Liver (tissue), 9 donors: ENCODE data around the gene ILDR2. TPM values are rescaled to one million over a fixed set of nuclear protein-coding genes. Genes with fewer than 3 reads are reported as not detected.
A peak's percentile ranks its signal among the peaks of the same experiment; 100 is the strongest.
"Not testable (repeated sequence)": the region's sequence is repeated elsewhere in the genome, so short reads cannot be mapped to it uniquely, and the experiment has no call there.

ENCODE experiments used
- DNase-seq: peaks from one replicate; pipeline ENCODE4 v3.0.0-alpha.2; 2017; ENCODE audit warnings: low spot score
- H3K27ac ChIP-seq, 2 donors: one replicate each; pipeline ENCODE4 v1.7.0; 2013; ENCODE audit warnings: inconsistent platforms in 2 of 2, low read length in 2 of 2, control low read depth in 1 of 2, low read depth in 1 of 2, mild to moderate bottlenecking in 1 of 2
- H3K27me3 ChIP-seq, 4 donors: one replicate each; pipeline versions ENCODE4 v1.6.1 to v1.7.0; 2013; ENCODE audit warnings: low read length in 3 of 4, inconsistent platforms in 1 of 4, mild to moderate bottlenecking in 1 of 4, moderate library complexity in 1 of 4; ENCODE audit not compliant: control insufficient read depth in 4 of 4, insufficient read depth in 4 of 4
- H3K36me3 ChIP-seq, 4 donors: one replicate each; pipeline versions ENCODE4 v1.6.1 to v1.7.0; 2013; ENCODE audit warnings: low read length in 3 of 4, mild to moderate bottlenecking in 3 of 4, low read depth in 1 of 4, moderate library complexity in 1 of 4; ENCODE audit not compliant: control insufficient read depth in 4 of 4, insufficient read depth in 3 of 4
- H3K4me1 ChIP-seq, 4 donors: one replicate each; pipeline versions ENCODE4 v1.6.1 to v1.7.0; 2013; ENCODE audit warnings: low read length in 3 of 4, mild to moderate bottlenecking in 3 of 4, moderate library complexity in 1 of 4; ENCODE audit not compliant: control insufficient read depth in 4 of 4, insufficient read depth in 4 of 4
- H3K4me3 ChIP-seq, 3 donors: one replicate each; pipeline versions ENCODE4 v1.6.1 to v1.7.0; 2013; ENCODE audit warnings: low read length in 3 of 3, control low read depth in 1 of 3, low read depth in 1 of 3, mild to moderate bottlenecking in 1 of 3
- H3K9ac ChIP-seq, 2 donors: one replicate each; pipeline ENCODE4 v1.7.0; 2013; ENCODE audit warnings: low read length in 2 of 2, mild to moderate bottlenecking in 2 of 2, moderate library complexity in 2 of 2, control low read depth in 1 of 2, low read depth in 1 of 2
- H3K9me3 ChIP-seq, 4 donors: one replicate each; pipeline versions ENCODE4 v1.6.1 to v1.7.0; 2013; ENCODE audit warnings: low read length in 3 of 4; ENCODE audit not compliant: control insufficient read depth in 4 of 4
- EGR1 ChIP-seq, 2 donors: IDR thresholded peaks; 2 replicates each; pipeline ENCODE4 v1.6.1; 2016 to 2018; ENCODE audit warnings: antibody characterized with exemption in 2 of 2, low read depth in 2 of 2
- FOXA2 ChIP-seq: IDR thresholded peaks from 2 replicates; pipeline ENCODE4 v1.6.1; 2016; ENCODE audit warnings: antibody characterized with exemption
- HNF4A ChIP-seq, 2 donors: conservative IDR thresholded peaks; 2 replicates each; pipeline ENCODE4 v1.6.1; 2016; ENCODE audit warnings: antibody characterized with exemption in 2 of 2, mild to moderate bottlenecking in 2 of 2
- HNF4G ChIP-seq: IDR thresholded peaks from 2 replicates; pipeline ENCODE4 v1.6.1; 2016; ENCODE audit warnings: antibody characterized with exemption
- JUND ChIP-seq, 2 donors: IDR thresholded peaks; 2 replicates each; pipeline ENCODE4 v1.6.1; 2016; ENCODE audit warnings: antibody characterized with exemption in 2 of 2
- NR2F2 ChIP-seq: IDR thresholded peaks from 2 replicates; pipeline ENCODE4 v1.6.1; 2016; ENCODE audit warnings: antibody characterized with exemption
- RXRA ChIP-seq, 2 donors: IDR thresholded peaks; 2 replicates each; pipeline ENCODE4 v1.6.1; 2017 to 2018; ENCODE audit warnings: antibody characterized with exemption in 2 of 2, mild to moderate bottlenecking in 1 of 2
- SP1 ChIP-seq: IDR thresholded peaks from 2 replicates; pipeline ENCODE4 v1.6.1; 2018; ENCODE audit warnings: antibody characterized with exemption, mild to moderate bottlenecking
- TAF1 ChIP-seq: conservative IDR thresholded peaks from 2 replicates; pipeline ENCODE4 v1.6.1; 2016; ENCODE audit warnings: antibody characterized with exemption, mild to moderate bottlenecking
- YY1 ChIP-seq: IDR thresholded peaks from 2 replicates; pipeline ENCODE4 v1.6.1; 2016; ENCODE audit warnings: antibody characterized with exemption, mild to moderate bottlenecking
- ZBTB33 ChIP-seq: IDR thresholded peaks from 2 replicates; pipeline ENCODE4 v1.6.1; 2016; ENCODE audit warnings: antibody characterized with exemption
- WGBS: extraction: QIAGEN DNeasy Blood & Tissue Kit; methylation state at CpG from one replicate; pipeline ENCODE4 v1.1.7; 2013; 5-methylcytosine and 5-hydroxymethylcytosine counted together
- polyA plus RNA-seq, 2 donors: library from polyadenylated mRNA; stranded (reverse) in 1 of 2; unstranded in 1 of 2; fragments of 200-250 nt in 1 of 2; fragments of >200 nt in 1 of 2; fragmentation: Nextera tagmentation in 1 of 2; extraction: Ambion mirVana in 1 of 2; gene quantifications; one replicate each; pipeline versions ENCODE4 v1.2.1 to v1.2.3, GENCODE V29; 2013 to 2015
- total RNA-seq, 2 donors: library from RNA; depleted of rRNA; stranded (reverse); fragments of >200 nt; gene quantifications; one replicate each; pipeline ENCODE4 v1.2.3, GENCODE V29; 2014
- TF ChIP-seq, protein P1 (sequence below): IDR thresholded peaks from 2 replicates; pipeline ENCODE4 v1.6.1; 2016; ENCODE audit warnings: antibody characterized with exemption, mild to moderate bottlenecking
- TF ChIP-seq, protein P2 (sequence below): fragments of 150-350 bp; IDR thresholded peaks from 2 replicates; pipeline ENCODE4 v1.5.1; 2017; ENCODE audit warnings: improper control_type of control experiment, low read depth, low read length; ENCODE audit not compliant: missing input control
- TF ChIP-seq, protein P3 (sequence below): IDR thresholded peaks from 2 replicates; pipeline ENCODE4 v1.6.1; 2016; ENCODE audit warnings: antibody characterized with exemption
- donor health status: healthy.
- donor health status: healthy.
- donor health status: healthy.
- donor health status: healthy.
- donor health status: healthy.

The ILDR2 gene
- total and polyA plus RNA-seq, 4 donors, result 0.09 to 7.4 (median 0.44) TPM

DNA sequence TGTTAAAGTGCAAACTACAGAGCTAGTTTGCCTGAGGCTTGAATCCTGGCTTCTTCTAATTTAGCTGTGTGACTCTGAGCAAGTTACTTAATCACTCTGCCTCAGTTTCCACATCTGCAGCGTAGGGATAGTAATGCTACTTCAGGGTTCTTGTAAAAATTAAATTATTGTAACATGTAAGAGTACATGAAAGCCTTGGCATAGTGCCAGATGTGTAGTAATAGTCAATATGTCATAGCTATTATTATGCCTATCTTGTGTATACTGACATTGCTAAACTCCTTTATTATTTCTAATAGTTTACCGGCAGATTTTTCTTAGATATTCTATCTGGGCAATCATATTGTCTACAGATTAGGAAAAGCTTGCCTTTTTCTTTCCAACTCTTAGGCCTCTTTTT lies 92.4 kb downstream of the ILDR2 start:
- no peaks in the 10 kb centered on the region for H3K9me3 ChIP-seq
- no peak overlapping the region for H3K27ac ChIP-seq
- no peaks in the 10 kb centered on the region for H3K36me3 ChIP-seq
- peaks cover 0 to 3% (median 0%) of the 10 kb centered on the region in 4 donors for H3K27me3 ChIP-seq
- no peak overlapping the region for H3K4me3 ChIP-seq
- no peak overlapping the region for H3K9ac ChIP-seq
- 85% methylated on average over 2 of the region's 2 CpGs for WGBS
- DNase-seq, result no peak
- H3K4me1 ChIP-seq, result peaks cover 0 to 5% (median 0%) of the 10 kb centered on the region in 4 donors
- no peak for TF ChIP-seq RXRA (IDR thresholded peaks at IDR 0.05)
- TF ChIP-seq HNF4G, result no peak
- no peak for TF ChIP-seq TAF1
- no peak for TF ChIP-seq FOXA2
- no peak for TF ChIP-seq NR2F2
- TF ChIP-seq ZBTB33, result no peak
- TF ChIP-seq, protein P1, sequence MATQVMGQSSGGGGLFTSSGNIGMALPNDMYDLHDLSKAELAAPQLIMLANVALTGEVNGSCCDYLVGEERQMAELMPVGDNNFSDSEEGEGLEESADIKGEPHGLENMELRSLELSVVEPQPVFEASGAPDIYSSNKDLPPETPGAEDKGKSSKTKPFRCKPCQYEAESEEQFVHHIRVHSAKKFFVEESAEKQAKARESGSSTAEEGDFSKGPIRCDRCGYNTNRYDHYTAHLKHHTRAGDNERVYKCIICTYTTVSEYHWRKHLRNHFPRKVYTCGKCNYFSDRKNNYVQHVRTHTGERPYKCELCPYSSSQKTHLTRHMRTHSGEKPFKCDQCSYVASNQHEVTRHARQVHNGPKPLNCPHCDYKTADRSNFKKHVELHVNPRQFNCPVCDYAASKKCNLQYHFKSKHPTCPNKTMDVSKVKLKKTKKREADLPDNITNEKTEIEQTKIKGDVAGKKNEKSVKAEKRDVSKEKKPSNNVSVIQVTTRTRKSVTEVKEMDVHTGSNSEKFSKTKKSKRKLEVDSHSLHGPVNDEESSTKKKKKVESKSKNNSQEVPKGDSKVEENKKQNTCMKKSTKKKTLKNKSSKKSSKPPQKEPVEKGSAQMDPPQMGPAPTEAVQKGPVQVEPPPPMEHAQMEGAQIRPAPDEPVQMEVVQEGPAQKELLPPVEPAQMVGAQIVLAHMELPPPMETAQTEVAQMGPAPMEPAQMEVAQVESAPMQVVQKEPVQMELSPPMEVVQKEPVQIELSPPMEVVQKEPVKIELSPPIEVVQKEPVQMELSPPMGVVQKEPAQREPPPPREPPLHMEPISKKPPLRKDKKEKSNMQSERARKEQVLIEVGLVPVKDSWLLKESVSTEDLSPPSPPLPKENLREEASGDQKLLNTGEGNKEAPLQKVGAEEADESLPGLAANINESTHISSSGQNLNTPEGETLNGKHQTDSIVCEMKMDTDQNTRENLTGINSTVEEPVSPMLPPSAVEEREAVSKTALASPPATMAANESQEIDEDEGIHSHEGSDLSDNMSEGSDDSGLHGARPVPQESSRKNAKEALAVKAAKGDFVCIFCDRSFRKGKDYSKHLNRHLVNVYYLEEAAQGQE, result no peak
- no peak for TF ChIP-seq HNF4A (conservative IDR thresholded peaks at IDR 0.05)

DNA sequence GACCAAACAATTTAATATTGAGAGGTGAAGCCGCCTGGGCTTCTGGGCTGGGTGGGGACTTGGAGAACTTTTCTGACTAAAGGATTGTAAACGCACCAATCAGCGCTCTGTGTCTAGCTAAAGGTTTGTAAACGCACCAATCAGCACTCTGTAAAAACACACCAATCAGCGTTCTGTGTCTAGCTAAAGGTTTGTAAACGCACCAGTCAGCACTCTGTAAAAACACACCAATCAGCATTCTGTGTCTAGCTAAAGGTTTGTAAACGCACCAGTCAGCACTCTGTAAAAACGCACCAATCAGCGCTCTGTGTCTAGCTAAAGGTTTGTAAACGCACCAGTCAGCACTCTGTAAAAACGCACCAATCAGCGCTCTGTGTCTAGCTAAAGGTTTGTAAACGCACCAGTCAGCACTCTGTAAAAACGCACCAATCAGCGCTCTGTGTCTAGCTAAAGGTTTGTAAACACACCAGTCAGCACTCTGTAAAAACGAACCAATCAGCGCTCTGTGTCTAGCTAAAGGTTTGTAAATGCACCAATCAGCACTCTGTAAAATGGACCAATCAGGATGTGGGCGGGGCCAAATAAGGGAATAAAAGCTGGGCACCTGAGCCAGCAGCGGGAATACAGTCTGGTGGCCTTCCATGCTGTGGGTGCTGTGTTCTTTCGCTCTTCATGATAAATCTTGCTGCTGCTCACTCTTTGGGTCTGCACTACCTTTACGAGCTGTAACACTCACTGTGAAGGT lies 97.0 kb downstream of the ILDR2 start:
- not testable (repeated sequence) for H3K27me3 ChIP-seq, H3K9ac ChIP-seq, DNase-seq, H3K36me3 ChIP-seq, H3K4me3 ChIP-seq, H3K27ac ChIP-seq, H3K9me3 ChIP-seq
- 96% methylated on average over 18 of the region's 21 CpGs for WGBS
- H3K4me1 ChIP-seq, result peaks cover 0 to 33% (median 19%) of the 10 kb centered on the region in 4 donors

- no peak for DNase-seq
- Histone ChIP-seq H3K4me1 (peaks cover 2 to 50% (median 29%) of the 10 kb centered on the region in 4 donors), H3K27ac (peak overlapping the region; percentile 9 to 98), H3K27me3 (no peaks in the 10 kb centered on the region), H3K9ac (peak overlapping the region in 1 of 2 donors; percentile 21), H3K4me3 (peak overlapping the region; percentile 35 to 44 (median 38)), H3K36me3 (no peaks in the 10 kb centered on the region), H3K9me3 (no peaks in the 10 kb centered on the region)
- TF ChIP-seq NR2F2 (no peak), SP1 (peak; percentile 68), EGR1 (IDR thresholded peaks at IDR 0.05; ENCODE audit: low read depth in 2 of 2) (no peak), ZBTB33 (peak; percentile 38), HNF4G (peak; percentile 14), FOXA2 (no peak), JUND (IDR thresholded peaks at IDR 0.05) (peak in 1 of 2 donors; percentile 5), YY1 (no peak), HNF4A (conservative IDR thresholded peaks at IDR 0.05) (peak in 1 of 2 donors; percentile 2)
- TF ChIP-seq, protein P2, sequence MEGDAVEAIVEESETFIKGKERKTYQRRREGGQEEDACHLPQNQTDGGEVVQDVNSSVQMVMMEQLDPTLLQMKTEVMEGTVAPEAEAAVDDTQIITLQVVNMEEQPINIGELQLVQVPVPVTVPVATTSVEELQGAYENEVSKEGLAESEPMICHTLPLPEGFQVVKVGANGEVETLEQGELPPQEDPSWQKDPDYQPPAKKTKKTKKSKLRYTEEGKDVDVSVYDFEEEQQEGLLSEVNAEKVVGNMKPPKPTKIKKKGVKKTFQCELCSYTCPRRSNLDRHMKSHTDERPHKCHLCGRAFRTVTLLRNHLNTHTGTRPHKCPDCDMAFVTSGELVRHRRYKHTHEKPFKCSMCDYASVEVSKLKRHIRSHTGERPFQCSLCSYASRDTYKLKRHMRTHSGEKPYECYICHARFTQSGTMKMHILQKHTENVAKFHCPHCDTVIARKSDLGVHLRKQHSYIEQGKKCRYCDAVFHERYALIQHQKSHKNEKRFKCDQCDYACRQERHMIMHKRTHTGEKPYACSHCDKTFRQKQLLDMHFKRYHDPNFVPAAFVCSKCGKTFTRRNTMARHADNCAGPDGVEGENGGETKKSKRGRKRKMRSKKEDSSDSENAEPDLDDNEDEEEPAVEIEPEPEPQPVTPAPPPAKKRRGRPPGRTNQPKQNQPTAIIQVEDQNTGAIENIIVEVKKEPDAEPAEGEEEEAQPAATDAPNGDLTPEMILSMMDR, result peak; percentile 37
- TF ChIP-seq, protein P3, sequence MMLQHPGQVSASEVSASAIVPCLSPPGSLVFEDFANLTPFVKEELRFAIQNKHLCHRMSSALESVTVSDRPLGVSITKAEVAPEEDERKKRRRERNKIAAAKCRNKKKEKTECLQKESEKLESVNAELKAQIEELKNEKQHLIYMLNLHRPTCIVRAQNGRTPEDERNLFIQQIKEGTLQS, result no peak
- WGBS, result 2% methylated on average over 7 of the region's 7 CpGs
Measured at GRCh38 chr1:166876540-166876838, 98.9 kb downstream of the ILDR2 start.
